Vagina (tissue), 2 donors: ENCODE measurements around the gene SERINC3. TPM values are rescaled to one million over a fixed set of nuclear protein-coding genes. Genes with fewer than 3 reads are reported as not detected.

Experiments used
- DNase-seq, 2 donors: peaks; one replicate each; pipeline ENCODE4 v3.0.0-alpha.2; 2017; ENCODE audit errors: extremely low spot score in 2 of 2
- H3K27ac ChIP-seq: fragments of 200-600 bp; sonication (generic); one replicate; pipeline ENCODE4 v1.5.1; 2019
- H3K27me3 ChIP-seq: fragments of 200-600 bp; sonication (generic); one replicate; pipeline ENCODE4 v1.5.1; 2019
- H3K36me3 ChIP-seq, 2 donors: fragments of 200-600 bp; sonication (generic); one replicate each; pipeline ENCODE4 v1.5.1; 2017 to 2019
- H3K4me1 ChIP-seq: fragments of 200-600 bp; sonication (generic); one replicate; pipeline ENCODE4 v1.5.1; 2019
- H3K4me3 ChIP-seq, 2 donors: fragments of 200-600 bp; sonication (generic); 1 replicate in 1 of 2; 2 replicates in 1 of 2; pipeline ENCODE4 v1.5.1; 2016 to 2019
- H3K9me3 ChIP-seq: fragments of 200-600 bp; sonication (generic); one replicate; pipeline ENCODE4 v1.5.1; 2019
- POLR2A ChIP-seq, 2 donors: fragments of 450-650 bp; IDR thresholded peaks; one replicate each; pipeline ENCODE4 v1.6.1; 2017; ENCODE audit warnings: antibody characterized with exemption in 2 of 2, mild to moderate bottlenecking in 2 of 2, moderate library complexity in 2 of 2
- POLR2AphosphoS5 ChIP-seq, 2 donors: sonication (generic); formaldehyde crosslinking; IDR thresholded peaks; one replicate each; pipeline ENCODE4 v1.9.0; 2017; ENCODE audit warnings: antibody characterized with exemption in 2 of 2, mild to moderate bottlenecking in 2 of 2, low read depth in 1 of 2; ENCODE audit not compliant: insufficient read depth in 1 of 2
- intact Hi-C: fragments of 100-400 bp; cut with DNase I; formaldehyde crosslinking; loops from one replicate; pipeline ENCODE4 v1.15.1; 2023
- total RNA-seq: library from RNA; depleted of rRNA; stranded (reverse); fragments of >200 nt; gene quantifications from one replicate; pipeline ENCODE4 v1.2.3, GENCODE V29; 2016
- TF ChIP-seq, protein P1 (sequence below), 3 experiments: fragments of 450-650 bp in 2 of 3; fragments of 200-600 bp in 1 of 3; sonication (generic) in 1 of 3; IDR thresholded peaks; one replicate each; pipeline ENCODE4 v1.5.1; 2017 to 2019; ENCODE audit warnings: antibody characterized with exemption in 3 of 3, mild to moderate bottlenecking in 2 of 3, moderate library complexity in 2 of 3

Gene SERINC3
- total RNA-seq, 1 donor from 2014 or later = 77.3 TPM

DNA sequence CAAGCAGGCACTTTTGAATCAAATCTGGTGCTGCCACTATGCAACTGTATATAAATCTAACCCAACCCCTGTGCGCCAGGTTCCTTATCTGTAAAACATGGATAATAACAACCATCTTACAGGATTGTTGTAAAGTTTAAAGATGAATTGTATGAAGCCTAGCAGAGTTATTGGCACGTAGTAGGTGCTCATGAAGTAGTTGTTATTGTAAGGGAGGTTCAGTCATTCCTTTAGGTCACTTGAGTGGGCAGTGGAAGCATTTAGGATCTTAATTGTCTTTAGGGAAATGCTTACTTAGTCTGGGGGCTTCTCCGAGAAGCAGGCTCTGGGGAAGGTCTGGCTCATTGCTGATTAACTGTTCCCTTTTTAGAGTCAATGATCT lies 30.7 kb upstream of the SERINC3 start:
- Histone ChIP-seq H3K27ac (peak overlapping the region; percentile 82), H3K4me1 (peaks cover 14% of the 10 kb centered on the region), H3K9me3 (no peaks in the 10 kb centered on the region), H3K27me3 (no peaks in the 10 kb centered on the region), H3K36me3 (no peaks in the 10 kb centered on the region), H3K4me3 (no peak overlapping the region)
- intact Hi-C loops = no loop called here
- no peak for DNase-seq
- TF ChIP-seq POLR2A (IDR thresholded peaks at IDR 0.05) = no peak
- no peak for TF ChIP-seq POLR2AphosphoS5 (IDR thresholded peaks at IDR 0.05; ENCODE audit: insufficient read depth in 1 of 2, low read depth in 1 of 2)
- TF ChIP-seq, protein P1, sequence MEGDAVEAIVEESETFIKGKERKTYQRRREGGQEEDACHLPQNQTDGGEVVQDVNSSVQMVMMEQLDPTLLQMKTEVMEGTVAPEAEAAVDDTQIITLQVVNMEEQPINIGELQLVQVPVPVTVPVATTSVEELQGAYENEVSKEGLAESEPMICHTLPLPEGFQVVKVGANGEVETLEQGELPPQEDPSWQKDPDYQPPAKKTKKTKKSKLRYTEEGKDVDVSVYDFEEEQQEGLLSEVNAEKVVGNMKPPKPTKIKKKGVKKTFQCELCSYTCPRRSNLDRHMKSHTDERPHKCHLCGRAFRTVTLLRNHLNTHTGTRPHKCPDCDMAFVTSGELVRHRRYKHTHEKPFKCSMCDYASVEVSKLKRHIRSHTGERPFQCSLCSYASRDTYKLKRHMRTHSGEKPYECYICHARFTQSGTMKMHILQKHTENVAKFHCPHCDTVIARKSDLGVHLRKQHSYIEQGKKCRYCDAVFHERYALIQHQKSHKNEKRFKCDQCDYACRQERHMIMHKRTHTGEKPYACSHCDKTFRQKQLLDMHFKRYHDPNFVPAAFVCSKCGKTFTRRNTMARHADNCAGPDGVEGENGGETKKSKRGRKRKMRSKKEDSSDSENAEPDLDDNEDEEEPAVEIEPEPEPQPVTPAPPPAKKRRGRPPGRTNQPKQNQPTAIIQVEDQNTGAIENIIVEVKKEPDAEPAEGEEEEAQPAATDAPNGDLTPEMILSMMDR (IDR thresholded peaks at IDR 0.05) = no peak

DNA sequence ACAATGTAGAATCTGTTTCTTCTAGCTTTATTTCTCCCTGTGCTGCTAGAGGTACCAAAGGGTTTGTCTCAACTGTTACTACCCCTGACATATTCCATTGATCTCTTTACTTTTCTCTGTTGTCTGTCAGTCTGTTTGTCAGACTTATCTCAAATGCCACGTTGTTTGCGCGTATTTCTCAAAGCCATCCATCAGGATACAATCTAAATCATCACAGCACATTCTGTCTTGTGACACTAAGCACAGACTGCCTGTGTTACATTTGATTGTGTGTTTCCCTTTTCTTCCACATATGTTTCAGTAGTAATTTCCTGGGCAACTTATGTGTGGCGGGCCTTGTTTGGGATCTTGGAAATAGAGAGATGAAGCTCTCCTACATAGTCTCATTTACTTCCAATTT lies 30.2 kb upstream of the SERINC3 start:
- Histone ChIP-seq H3K27ac (peak overlapping the region; percentile 82), H3K4me3 (no peak overlapping the region), H3K36me3 (no peaks in the 10 kb centered on the region), H3K27me3 (no peaks in the 10 kb centered on the region), H3K4me1 (peaks cover 14% of the 10 kb centered on the region), H3K9me3 (no peaks in the 10 kb centered on the region)
- intact Hi-C loops = no loop called here
- TF ChIP-seq, protein P1 (IDR thresholded peaks at IDR 0.05) = no peak
- TF ChIP-seq POLR2AphosphoS5 (IDR thresholded peaks at IDR 0.05; ENCODE audit: insufficient read depth in 1 of 2, low read depth in 1 of 2) (no peak), POLR2A (IDR thresholded peaks at IDR 0.05) (no peak)
- DNase-seq = no peak

DNA sequence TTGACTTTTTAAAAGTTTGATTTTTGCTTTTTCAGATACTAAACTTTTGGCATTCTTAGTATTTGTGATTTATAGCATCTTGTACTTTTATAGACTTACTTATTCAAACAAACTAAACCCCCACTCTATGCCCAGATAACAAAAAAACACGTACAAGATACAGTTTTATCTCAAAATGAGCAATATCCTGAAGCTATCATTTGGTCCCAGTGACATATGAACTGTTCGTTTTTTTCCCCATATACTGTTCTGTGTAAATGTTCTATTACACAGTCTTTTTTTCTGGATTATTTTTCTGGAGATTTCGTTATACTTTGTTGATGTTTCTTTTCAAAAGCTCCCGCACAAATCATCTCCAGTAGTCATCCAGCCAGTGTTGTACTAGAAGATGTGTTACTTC lies 27.3 kb upstream of the SERINC3 start:
- H3K27me3 ChIP-seq = no peaks in the 10 kb centered on the region
- no peak overlapping the region for H3K4me3 ChIP-seq
- peak overlapping the region; percentile 50 for H3K27ac ChIP-seq
- no peaks in the 10 kb centered on the region for H3K9me3 ChIP-seq
- TF ChIP-seq, protein P1 (IDR thresholded peaks at IDR 0.05) = no peak
- TF ChIP-seq POLR2AphosphoS5 (IDR thresholded peaks at IDR 0.05; ENCODE audit: insufficient read depth in 1 of 2, low read depth in 1 of 2) = no peak
- intact Hi-C loops = no loop called here
- H3K36me3 ChIP-seq = no peaks in the 10 kb centered on the region
- peaks cover 14% of the 10 kb centered on the region for H3K4me1 ChIP-seq
- no peak for DNase-seq

DNA sequence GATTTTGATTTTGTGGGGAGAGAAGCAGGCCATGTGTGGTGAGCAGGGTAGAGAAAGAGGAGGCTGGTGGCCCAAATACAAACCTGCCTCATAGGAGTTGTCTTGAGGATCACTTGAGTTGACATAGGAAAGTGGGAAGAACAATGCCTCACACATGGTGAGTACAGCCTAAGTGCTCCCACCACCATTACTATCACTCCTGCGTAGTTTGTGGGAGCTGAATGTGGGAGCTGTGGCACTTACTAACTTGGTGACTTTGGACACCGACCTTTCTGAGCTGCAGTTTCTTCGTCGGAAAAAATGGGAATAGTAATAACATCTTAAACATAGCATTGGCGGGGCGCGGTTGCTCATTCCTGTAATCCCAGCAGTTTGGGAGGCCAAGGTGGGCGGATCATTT lies 25.5 kb upstream of the SERINC3 start:
- peaks cover under 1% of the 10 kb centered on the region for H3K4me1 ChIP-seq
- DNase-seq = no peak
- no peaks in the 10 kb centered on the region for H3K36me3 ChIP-seq
- no peaks in the 10 kb centered on the region for H3K27me3 ChIP-seq
- peak overlapping the region; percentile 50 for H3K27ac ChIP-seq
- H3K9me3 ChIP-seq = no peaks in the 10 kb centered on the region
- intact Hi-C loops = no loop called here
- TF ChIP-seq POLR2A (IDR thresholded peaks at IDR 0.05) = no peak
- TF ChIP-seq POLR2AphosphoS5 (IDR thresholded peaks at IDR 0.05; ENCODE audit: insufficient read depth in 1 of 2, low read depth in 1 of 2) = no peak
- TF ChIP-seq, protein P1 (IDR thresholded peaks at IDR 0.05) = no peak
- no peak overlapping the region for H3K4me3 ChIP-seq

DNA sequence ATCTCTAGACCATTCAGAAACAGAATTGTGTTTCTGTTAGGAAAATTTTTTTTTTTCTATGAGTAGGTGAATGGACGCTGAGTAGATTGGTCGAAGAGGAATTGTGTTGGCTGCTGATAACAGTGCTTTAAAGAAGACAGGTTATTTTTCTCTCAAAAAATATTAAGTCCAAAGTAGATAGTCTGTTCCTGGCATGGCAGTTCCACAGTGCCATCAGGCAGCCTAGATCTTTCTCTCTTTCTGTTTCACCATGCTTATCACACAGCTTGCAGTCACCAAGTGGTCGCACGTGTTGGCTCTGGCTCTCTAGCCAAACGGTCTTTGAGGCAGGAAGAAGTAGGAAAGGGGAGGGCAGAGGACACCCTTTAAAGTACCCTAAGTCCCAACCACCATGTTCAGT lies 22.4 kb upstream of the SERINC3 start:
- intact Hi-C loops = no loop called here
- Histone ChIP-seq H3K36me3 (no peaks in the 10 kb centered on the region), H3K27me3 (no peaks in the 10 kb centered on the region), H3K4me3 (no peak overlapping the region), H3K27ac (no peak overlapping the region), H3K9me3 (no peaks in the 10 kb centered on the region), H3K4me1 (peaks cover 8% of the 10 kb centered on the region)
- no peak for DNase-seq
- TF ChIP-seq, protein P1 (IDR thresholded peaks at IDR 0.05) = no peak
- TF ChIP-seq POLR2AphosphoS5 (IDR thresholded peaks at IDR 0.05; ENCODE audit: insufficient read depth in 1 of 2, low read depth in 1 of 2) (no peak), POLR2A (IDR thresholded peaks at IDR 0.05) (no peak)
